ENCODE data around the gene GDAP1L1.
"Not testable (repeated sequence)": the region's sequence is repeated elsewhere in the genome, so short reads cannot be mapped to it uniquely, and the experiment has no call there.

The GDAP1L1 gene

GRCh38 chr20:44326391-44327159, 79.5 kb downstream of the GDAP1L1 start:
- in situ Hi-C loops (cut with MboI; ENCODE audit: low pct_unique_long_range_greater_than_20kb, low sequenced_read_pairs) = no loop called here
- DNase-seq = no peak

DNA sequence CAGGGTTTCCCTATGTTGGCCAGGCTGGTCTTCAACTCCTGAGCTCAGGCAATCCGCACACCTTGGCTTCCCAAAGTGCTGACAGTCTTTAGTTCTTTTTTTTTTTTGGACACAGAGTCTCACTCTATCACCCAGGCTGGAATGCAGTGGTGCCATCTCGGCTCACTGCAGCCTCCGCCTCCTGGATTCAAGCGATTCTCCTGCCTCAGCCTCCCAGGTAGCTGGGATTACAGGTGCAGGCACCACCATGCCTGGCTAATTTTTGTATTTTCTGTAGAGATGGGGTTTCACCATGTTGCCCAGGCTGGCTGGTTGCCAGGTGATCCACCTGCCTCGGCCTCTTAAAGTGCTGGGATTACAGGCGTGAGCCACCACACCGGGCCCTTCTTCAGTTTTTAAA, 80.6 kb downstream of the GDAP1L1 start:
- in situ Hi-C loops (cut with MboI; ENCODE audit: low pct_unique_long_range_greater_than_20kb, low sequenced_read_pairs); DNase-seq: not testable (repeated sequence)

DNA sequence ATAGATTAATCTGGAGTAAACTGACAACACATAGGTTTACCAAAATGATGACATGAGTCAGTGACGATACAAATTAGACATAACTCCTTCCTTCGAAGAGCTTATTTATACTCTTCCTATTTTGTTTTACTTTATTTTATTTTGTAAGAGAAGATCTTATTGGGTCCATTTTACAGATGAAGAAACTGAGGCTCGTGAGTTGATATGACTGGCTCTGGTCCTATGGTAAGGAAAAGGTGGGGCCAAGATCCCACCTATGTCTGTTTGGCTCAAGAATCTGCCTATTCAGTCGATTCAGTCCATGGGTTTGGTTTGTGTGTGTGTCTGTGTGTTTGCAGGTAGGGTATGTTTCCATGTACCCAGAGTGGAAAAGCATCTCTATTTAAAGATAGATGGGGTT, 81.3 kb downstream of the GDAP1L1 start:
- DNase-seq = no peak
- in situ Hi-C loops (cut with MboI; ENCODE audit: low pct_unique_long_range_greater_than_20kb, low sequenced_read_pairs) = no loop called here
